HepG2 (cell line): ENCODE results near the gene CASP1. TPM values are rescaled to one million over a fixed set of nuclear protein-coding genes. Genes with fewer than 3 reads are reported as not detected.

Source experiments
- ATAC-seq: fragments of 200-7000 bp; cut with Tn5 transposase; 3 replicates; pipeline ENCODE4 v1.9.1; 2020; ENCODE audit warnings: mild to moderate bottlenecking, moderate library complexity
- BruUV-seq: library from RNA; stranded (reverse); fragments of 400-500 nt; replicated peaks from 2 replicates; lab custom pipeline; 2021; lab: Mats Ljungman, UMichigan
- CTCF ChIA-PET: fragments of 300-600 bp; formaldehyde crosslinking; extraction: SDS; loops from one replicate; lab custom pipeline; 2021; ENCODE audit warnings: low total read pairs, inconsistent platforms, low intra/inter-chr PET ratio; lab: Yijun Ruan, JAX
- POLR2A ChIA-PET: fragments of 350-600 bp; sonication (Branson Sonifier 250); formaldehyde crosslinking; loops from one replicate; lab custom pipeline; 2020; ENCODE audit warnings: antibody characterized with exemption, inconsistent platforms; lab: Yijun Ruan, JAX
- DNase-seq: peaks from one replicate; pipeline ENCODE4 v3.0.0-alpha.2; 2015; ENCODE audit warnings: low spot score
- FAIRE-seq: peaks from 3 replicates; lab custom pipeline; 2011; peaks lifted over from hg19 to GRCh38; lab: Jason Lieb, UNC
- H2AFZ ChIP-seq: one replicate; pipeline ENCODE4 v1.6.1; 2011; ENCODE audit warnings: low read length, inconsistent platforms
- H3K27ac ChIP-seq: fragments of 300-600 bp; 3 replicates; pipeline ENCODE4 v1.8.0; 2011; ENCODE audit warnings: mixed run types, mild to moderate bottlenecking, mixed read lengths, low read length, inconsistent platforms; ENCODE audit not compliant: insufficient read depth; ENCODE audit errors: extremely low read length
- H3K27me3 ChIP-seq, 2 experiments: fragments of 200-600 bp in 1 of 2; 2 replicates in 1 of 2; 3 replicates in 1 of 2; pipeline versions ENCODE4 v1.6.0 to v1.8.0; 2011; ENCODE audit warnings: low read length in 2 of 2, mild to moderate bottlenecking in 2 of 2, moderate library complexity in 2 of 2, inconsistent platforms in 1 of 2; ENCODE audit not compliant: insufficient read depth in 2 of 2, control insufficient read depth in 1 of 2
- H3K36me3 ChIP-seq, 2 experiments: fragments of 200-600 bp in 1 of 2; replicated peaks in 1 of 2; 2 replicates in 1 of 2; 3 replicates in 1 of 2; pipeline versions ENCODE4 v1.5.1 to v1.8.0; 2011; ENCODE audit warnings: low read length in 2 of 2, inconsistent platforms in 1 of 2; ENCODE audit not compliant: insufficient read depth in 2 of 2, control insufficient read depth in 1 of 2
- H3K4me1 ChIP-seq: 2 replicates; pipeline ENCODE4 v1.5.1; 2012; ENCODE audit warnings: low read length, inconsistent platforms; ENCODE audit not compliant: insufficient read depth
- H3K4me2 ChIP-seq: 2 replicates; pipeline ENCODE4 v1.6.0; 2011; ENCODE audit warnings: low read depth, low read length, inconsistent platforms
- H3K4me3 ChIP-seq, 3 experiments: fragments of 200-600 bp in 1 of 3; sonication (generic), shearing (Covaris generic) in 1 of 3; replicated peaks in 1 of 3; 2 replicates each; pipeline ENCODE4 v1.5.1; 2011 to 2016; ENCODE audit warnings: low read length in 3 of 3, inconsistent platforms in 2 of 3, low read depth in 2 of 3, mild to moderate bottlenecking in 2 of 3, control low read depth in 1 of 3, mixed read lengths in 1 of 3; ENCODE audit not compliant: insufficient read depth in 1 of 3
- H3K79me2 ChIP-seq: one replicate; pipeline ENCODE4 v1.6.1; 2011; ENCODE audit warnings: low read length, inconsistent platforms; ENCODE audit not compliant: insufficient read depth
- H3K9ac ChIP-seq: 2 replicates; pipeline ENCODE4 v1.6.0; 2011; ENCODE audit warnings: mild to moderate bottlenecking, low read depth, low read length, inconsistent platforms; ENCODE audit not compliant: insufficient read depth
- H3K9me3 ChIP-seq: 2 replicates; pipeline ENCODE4 v1.5.1; 2012; ENCODE audit warnings: mild to moderate bottlenecking, low read length
- H4K20me1 ChIP-seq: 2 replicates; pipeline ENCODE4 v1.6.0; 2011; ENCODE audit warnings: inconsistent platforms, mild to moderate bottlenecking, low read length, moderate library complexity; ENCODE audit not compliant: insufficient read depth
- ARNT ChIP-seq: fragments of 450-650 bp; IDR thresholded peaks from 2 replicates; pipeline ENCODE4 v1.6.1; 2017
- ATF7 ChIP-seq, 2 experiments: fragments of 450-650 bp in 1 of 2; sonication (generic) in 1 of 2; formaldehyde crosslinking in 1 of 2; IDR thresholded peaks; 2 replicates each; pipeline versions ENCODE4 v1.4.0 to v1.6.1; 2016 to 2020; ENCODE audit warnings: antibody characterized with exemption in 1 of 2, mild to moderate bottlenecking in 1 of 2, missing genetic modification reagents in 1 of 2
- CREM ChIP-seq, 2 experiments: sonication (generic) in 1 of 2; formaldehyde crosslinking in 1 of 2; IDR thresholded peaks; 2 replicates each; pipeline versions ENCODE4 v1.4.0 to v1.6.1; 2016 to 2020; ENCODE audit warnings: antibody characterized with exemption in 1 of 2, mild to moderate bottlenecking in 1 of 2, missing genetic modification reagents in 1 of 2
- EP300 ChIP-seq, 3 experiments: sonication (generic) in 1 of 3; formaldehyde crosslinking in 1 of 3; IDR thresholded peaks; 2 replicates each; pipeline versions ENCODE4 v1.5.1 to v1.6.1; 2011 to 2020; ENCODE audit warnings: low read depth in 2 of 3, low read length in 2 of 3, borderline replicate concordance in 1 of 3, improper control_type of control experiment in 1 of 3, mild to moderate bottlenecking in 1 of 3, missing genetic modification reagents in 1 of 3, moderate library complexity in 1 of 3
- FOXK1 ChIP-seq: sonication (generic); formaldehyde crosslinking; IDR thresholded peaks from 2 replicates; pipeline ENCODE4 v1.4.0; 2020; ENCODE audit warnings: low read depth, missing genetic modification reagents, borderline replicate concordance
- HDAC1 ChIP-seq: sonication (generic); formaldehyde crosslinking; IDR thresholded peaks from 2 replicates; pipeline ENCODE4 v1.5.1; 2020; ENCODE audit warnings: mild to moderate bottlenecking, missing genetic modification reagents
- HNF4A ChIP-seq: sonication (generic); formaldehyde crosslinking; IDR thresholded peaks from 2 replicates; pipeline ENCODE4 v1.4.0; 2020; ENCODE audit warnings: missing genetic modification reagents
- SALL1 ChIP-seq: sonication (generic); formaldehyde crosslinking; IDR thresholded peaks from 2 replicates; pipeline ENCODE4 v1.8.0; 2022; ENCODE audit warnings: mild to moderate bottlenecking, missing genetic modification reagents
- ZNF749 ChIP-seq: sonication (generic); formaldehyde crosslinking; IDR thresholded peaks from 2 replicates; pipeline ENCODE4 v1.8.0; 2022; ENCODE audit warnings: mild to moderate bottlenecking, missing genetic modification reagents, moderate library complexity, borderline replicate concordance
- WGBS: methylation state at CpG from one replicate; pipeline ENCODE4 v1.1.6; 2017; ENCODE audit warnings: low lambda C conversion rate; 5-methylcytosine and 5-hydroxymethylcytosine counted together
- in situ Hi-C: cut with HindIII; loops from 2 replicates; pipeline ENCODE4 v1.10.0; 2017; ENCODE audit warnings: low pct_unique_long_range_greater_than_20kb; ENCODE audit not compliant: extremely low pct_ligation_motif_present
- intact Hi-C: fragments of 100-400 bp; cut with micrococcal nuclease; formaldehyde crosslinking; loops from one replicate; pipeline ENCODE4 v1.10.0; 2022; ENCODE audit not compliant: unreplicated experiment
- polyA plus RNA-seq, 8 experiments: library from polyadenylated mRNA; depleted of rRNA in 3 of 8; stranded (reverse) in 7 of 8; unstranded in 1 of 8; fragments of >200 nt; fragmentation: Illumina TruSeq in 4 of 8; extraction: Trizol in 4 of 8; gene quantifications; 2 replicates each; pipeline versions ENCODE4 v1.2.1 to v1.2.3, GENCODE V29; 2011 to 2016; ENCODE audit warnings: low read depth in 4 of 8, missing spikeins in 1 of 8, mixed read lengths in 1 of 8; ENCODE audit not compliant: insufficient read depth in 1 of 8
- total RNA-seq, 5 experiments: library from RNA; depleted of rRNA; stranded (reverse); fragments of >200 nt; fragmentation: Illumina TruSeq; extraction: Trizol; gene quantifications; 2 replicates each; pipeline ENCODE4 v1.2.3, GENCODE V29; 2016; ENCODE audit warnings: low read depth in 1 of 5
- TF ChIP-seq, protein P1 (sequence below): sonication (generic); formaldehyde crosslinking; IDR thresholded peaks from 2 replicates; pipeline ENCODE4 v1.5.0; 2020; ENCODE audit warnings: missing genetic modification reagents
- TF ChIP-seq, protein P2 (sequence below): sonication (generic); formaldehyde crosslinking; conservative IDR thresholded peaks from 2 replicates; pipeline ENCODE4 v1.4.0; 2020; ENCODE audit warnings: missing genetic modification reagents
- TF ChIP-seq, protein P3 (sequence below): sonication (generic); formaldehyde crosslinking; IDR thresholded peaks from 2 replicates; pipeline ENCODE4 v1.5.1; 2020; ENCODE audit warnings: missing genetic modification reagents, mild to moderate bottlenecking, borderline replicate concordance
- TF ChIP-seq, protein P4 (sequence below): sonication (generic); formaldehyde crosslinking; IDR thresholded peaks from 2 replicates; pipeline ENCODE4 v1.4.0; 2020; ENCODE audit warnings: mild to moderate bottlenecking, missing genetic modification reagents, borderline replicate concordance

The CASP1 gene
- total and polyA plus RNA-seq, 2 of the 13 experiments (the other 11 are each of a cell fraction or from before 2014, with no cell fraction given): 0.34 to 5.2 TPM

DNA sequence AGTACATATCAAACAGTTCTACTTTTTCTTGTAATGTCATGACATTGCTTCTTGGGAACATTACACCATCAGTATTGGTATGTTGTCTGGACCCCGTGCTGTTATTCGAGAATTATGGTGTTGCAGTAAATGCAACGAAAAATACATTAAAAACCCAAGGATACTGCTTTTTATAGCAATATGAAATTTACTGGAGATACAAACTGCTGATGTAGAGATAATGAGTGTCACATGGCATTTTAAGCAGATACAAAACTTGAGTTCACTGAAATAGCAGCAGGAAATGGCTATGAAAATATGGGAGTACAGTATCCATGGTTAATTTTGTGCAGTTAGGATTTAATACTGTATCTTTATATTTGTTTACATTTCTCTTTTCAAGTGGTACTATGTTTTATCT, 17.5 kb upstream of the CASP1 start (continued):
- TF ChIP-seq HDAC1 (CRISPR knock-in tag): no peak
- TF ChIP-seq ARNT: no peak
- TF ChIP-seq ZNF749 (CRISPR knock-in tag): no peak

DNA sequence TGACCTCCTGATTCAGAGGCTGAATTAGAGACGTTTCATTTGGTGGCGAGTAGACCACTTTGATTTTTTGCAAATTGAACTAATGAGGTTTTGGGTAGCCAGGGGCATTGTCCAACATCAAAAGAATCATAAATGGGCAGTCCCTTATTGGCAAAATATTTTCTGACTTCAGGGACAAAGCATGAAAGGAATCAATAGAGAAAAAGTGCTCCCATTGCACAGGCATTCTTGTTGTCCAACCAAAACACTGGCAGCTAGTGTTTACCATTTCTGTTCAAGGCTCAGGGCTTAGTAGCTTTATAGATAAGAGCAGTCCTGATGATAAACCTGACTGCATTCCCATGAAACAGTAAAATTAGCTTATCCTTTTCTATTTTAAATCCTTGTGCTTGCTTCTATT, 16.6 kb upstream of the CASP1 start:
- 4% methylated on average over 2 of the region's 2 CpGs for WGBS
- peak overlapping the region; percentile 59 for H3K4me2 ChIP-seq
- no peaks in the 10 kb centered on the region for H3K27me3 ChIP-seq
- ChIA-PET CTCF (no interaction called here), POLR2A (no interaction called here)
- no TSS peak for BruUV-seq
- H3K79me2 ChIP-seq: no peaks in the 10 kb centered on the region
- H3K36me3 ChIP-seq: no peaks in the 10 kb centered on the region
- H3K4me3 ChIP-seq: no peak overlapping the region; a peak in 1 of 6 replicates
- peak overlapping the region; percentile 62 for H3K27ac ChIP-seq
- H3K9ac ChIP-seq: no peak overlapping the region
- peak; percentile 37 for FAIRE-seq
- H3K9me3 ChIP-seq: no peaks in the 10 kb centered on the region
- in situ Hi-C loops: no loop called here
- peak; percentile 84 for DNase-seq
- intact Hi-C loops: loop anchor here (2.0 kb wide), 2 partner anchors 47 to 151 kb away; no protein-coding TSS in a partner anchor
- H4K20me1 ChIP-seq: no peaks in the 10 kb centered on the region
- ATAC-seq: peak; percentile 95
- H3K4me1 ChIP-seq: peaks cover 68% of the 10 kb centered on the region
- H2AFZ ChIP-seq: no peak overlapping the region
- peak in 1 of 2 experiments; percentile 86; a peak in 2 of 4 replicates for TF ChIP-seq EP300 (IDR thresholded peaks at IDR 0.05; ENCODE audit: low read depth in 2 of 2, low read length in 2 of 2)
- no peak for TF ChIP-seq EP300 (CRISPR knock-in tag; IDR thresholded peaks at IDR 0.05; ENCODE audit: borderline replicate concordance)
- no peak for TF ChIP-seq ATF7 (IDR thresholded peaks at IDR 0.05)
- TF ChIP-seq ATF7 (CRISPR knock-in tag; IDR thresholded peaks at IDR 0.05): no peak
- peak; percentile 90; the same call in 1 of the 2 replicates for TF ChIP-seq SALL1
- TF ChIP-seq, protein P1, sequence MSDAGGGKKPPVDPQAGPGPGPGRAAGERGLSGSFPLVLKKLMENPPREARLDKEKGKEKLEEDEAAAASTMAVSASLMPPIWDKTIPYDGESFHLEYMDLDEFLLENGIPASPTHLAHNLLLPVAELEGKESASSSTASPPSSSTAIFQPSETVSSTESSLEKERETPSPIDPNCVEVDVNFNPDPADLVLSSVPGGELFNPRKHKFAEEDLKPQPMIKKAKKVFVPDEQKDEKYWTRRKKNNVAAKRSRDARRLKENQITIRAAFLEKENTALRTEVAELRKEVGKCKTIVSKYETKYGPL (CRISPR knock-in tag): no peak
- TF ChIP-seq, protein P2, sequence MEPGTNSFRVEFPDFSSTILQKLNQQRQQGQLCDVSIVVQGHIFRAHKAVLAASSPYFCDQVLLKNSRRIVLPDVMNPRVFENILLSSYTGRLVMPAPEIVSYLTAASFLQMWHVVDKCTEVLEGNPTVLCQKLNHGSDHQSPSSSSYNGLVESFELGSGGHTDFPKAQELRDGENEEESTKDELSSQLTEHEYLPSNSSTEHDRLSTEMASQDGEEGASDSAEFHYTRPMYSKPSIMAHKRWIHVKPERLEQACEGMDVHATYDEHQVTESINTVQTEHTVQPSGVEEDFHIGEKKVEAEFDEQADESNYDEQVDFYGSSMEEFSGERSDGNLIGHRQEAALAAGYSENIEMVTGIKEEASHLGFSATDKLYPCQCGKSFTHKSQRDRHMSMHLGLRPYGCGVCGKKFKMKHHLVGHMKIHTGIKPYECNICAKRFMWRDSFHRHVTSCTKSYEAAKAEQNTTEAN: no peak
- TF ChIP-seq, protein P3, sequence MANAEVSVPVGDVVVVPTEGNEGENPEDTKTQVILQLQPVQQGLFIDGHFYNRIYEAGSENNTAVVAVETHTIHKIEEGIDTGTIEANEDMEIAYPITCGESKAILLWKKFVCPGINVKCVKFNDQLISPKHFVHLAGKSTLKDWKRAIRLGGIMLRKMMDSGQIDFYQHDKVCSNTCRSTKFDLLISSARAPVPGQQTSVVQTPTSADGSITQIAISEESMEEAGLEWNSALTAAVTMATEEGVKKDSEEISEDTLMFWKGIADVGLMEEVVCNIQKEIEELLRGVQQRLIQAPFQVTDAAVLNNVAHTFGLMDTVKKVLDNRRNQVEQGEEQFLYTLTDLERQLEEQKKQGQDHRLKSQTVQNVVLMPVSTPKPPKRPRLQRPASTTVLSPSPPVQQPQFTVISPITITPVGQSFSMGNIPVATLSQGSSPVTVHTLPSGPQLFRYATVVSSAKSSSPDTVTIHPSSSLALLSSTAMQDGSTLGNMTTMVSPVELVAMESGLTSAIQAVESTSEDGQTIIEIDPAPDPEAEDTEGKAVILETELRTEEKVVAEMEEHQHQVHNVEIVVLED (CRISPR knock-in tag): no peak
- peak; percentile 66 for TF ChIP-seq FOXK1
- TF ChIP-seq HNF4A: peak; percentile 77
- TF ChIP-seq CREM (IDR thresholded peaks at IDR 0.05): peak; percentile 69
- TF ChIP-seq CREM (CRISPR knock-in tag; IDR thresholded peaks at IDR 0.05): no peak
- TF ChIP-seq, protein P4, sequence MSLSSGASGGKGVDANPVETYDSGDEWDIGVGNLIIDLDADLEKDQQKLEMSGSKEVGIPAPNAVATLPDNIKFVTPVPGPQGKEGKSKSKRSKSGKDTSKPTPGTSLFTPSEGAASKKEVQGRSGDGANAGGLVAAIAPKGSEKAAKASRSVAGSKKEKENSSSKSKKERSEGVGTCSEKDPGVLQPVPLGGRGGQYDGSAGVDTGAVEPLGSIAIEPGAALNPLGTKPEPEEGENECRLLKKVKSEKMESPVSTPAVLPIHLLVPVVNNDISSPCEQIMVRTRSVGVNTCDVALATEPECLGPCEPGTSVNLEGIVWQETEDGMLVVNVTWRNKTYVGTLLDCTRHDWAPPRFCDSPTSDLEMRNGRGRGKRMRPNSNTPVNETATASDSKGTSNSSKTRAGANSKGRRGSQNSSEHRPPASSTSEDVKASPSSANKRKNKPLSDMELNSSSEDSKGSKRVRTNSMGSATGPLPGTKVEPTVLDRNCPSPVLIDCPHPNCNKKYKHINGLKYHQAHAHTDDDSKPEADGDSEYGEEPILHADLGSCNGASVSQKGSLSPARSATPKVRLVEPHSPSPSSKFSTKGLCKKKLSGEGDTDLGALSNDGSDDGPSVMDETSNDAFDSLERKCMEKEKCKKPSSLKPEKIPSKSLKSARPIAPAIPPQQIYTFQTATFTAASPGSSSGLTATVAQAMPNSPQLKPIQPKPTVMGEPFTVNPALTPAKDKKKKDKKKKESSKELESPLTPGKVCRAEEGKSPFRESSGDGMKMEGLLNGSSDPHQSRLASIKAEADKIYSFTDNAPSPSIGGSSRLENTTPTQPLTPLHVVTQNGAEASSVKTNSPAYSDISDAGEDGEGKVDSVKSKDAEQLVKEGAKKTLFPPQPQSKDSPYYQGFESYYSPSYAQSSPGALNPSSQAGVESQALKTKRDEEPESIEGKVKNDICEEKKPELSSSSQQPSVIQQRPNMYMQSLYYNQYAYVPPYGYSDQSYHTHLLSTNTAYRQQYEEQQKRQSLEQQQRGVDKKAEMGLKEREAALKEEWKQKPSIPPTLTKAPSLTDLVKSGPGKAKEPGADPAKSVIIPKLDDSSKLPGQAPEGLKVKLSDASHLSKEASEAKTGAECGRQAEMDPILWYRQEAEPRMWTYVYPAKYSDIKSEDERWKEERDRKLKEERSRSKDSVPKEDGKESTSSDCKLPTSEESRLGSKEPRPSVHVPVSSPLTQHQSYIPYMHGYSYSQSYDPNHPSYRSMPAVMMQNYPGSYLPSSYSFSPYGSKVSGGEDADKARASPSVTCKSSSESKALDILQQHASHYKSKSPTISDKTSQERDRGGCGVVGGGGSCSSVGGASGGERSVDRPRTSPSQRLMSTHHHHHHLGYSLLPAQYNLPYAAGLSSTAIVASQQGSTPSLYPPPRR (CRISPR knock-in tag): peak; percentile 74; the same call in 1 of the 2 replicates
